H1 (cell line): Measurements from ENCODE around the gene HTN1. TPM values are rescaled to one million over a fixed set of nuclear protein-coding genes. Genes with fewer than 3 reads are reported as not detected.

Experiments
- CTCF ChIA-PET: fragments of 300-600 bp; sonication (Branson Sonifier 250); formaldehyde crosslinking; loops from one replicate; lab custom pipeline; 2021; ENCODE audit not compliant: partially characterized antibody; lab: Charles Lee
- POLR2A ChIA-PET: fragments of 300-600 bp; sonication (Branson Sonifier 250); formaldehyde crosslinking; loops from one replicate; lab custom pipeline; 2021; ENCODE audit warnings: inconsistent platforms; ENCODE audit not compliant: partially characterized antibody; lab: Charles Lee
- DNase-seq, 2 experiments: peaks; one replicate each; pipeline versions ENCODE4 v3.0.0 to v3.0.0-alpha.2; 2010 to 2022; ENCODE audit warnings: low spot score in 2 of 2, low read depth in 1 of 2, mixed read lengths in 1 of 2
- FAIRE-seq: peaks from 2 replicates; lab custom pipeline; 2011; peaks lifted over from hg19 to GRCh38; lab: Jason Lieb, UNC
- H2AFZ ChIP-seq: 2 replicates; pipeline ENCODE4 v1.8.1; 2012; ENCODE audit warnings: low read length, inconsistent platforms
- H2AK5ac ChIP-seq: 2 replicates; pipeline ENCODE4 v1.6.1; 2013; ENCODE audit warnings: low read depth, low read length
- H2BK120ac ChIP-seq: replicated peaks from 2 replicates; pipeline ENCODE3; 2013; ENCODE audit warnings: low read depth, low read length, inconsistent platforms
- H2BK12ac ChIP-seq: 2 replicates; pipeline ENCODE4 v1.6.1; 2013; ENCODE audit warnings: low read depth, low read length
- H2BK15ac ChIP-seq: 2 replicates; pipeline ENCODE4 v1.6.1; 2013; ENCODE audit warnings: low read length
- H2BK20ac ChIP-seq: 2 replicates; pipeline ENCODE4 v1.6.1; 2013; ENCODE audit warnings: low read length
- H2BK5ac ChIP-seq: 2 replicates; pipeline ENCODE4 v1.6.1; 2013; ENCODE audit warnings: low read depth, low read length
- H3K14ac ChIP-seq: 2 replicates; pipeline ENCODE4 v1.6.1; 2013; ENCODE audit warnings: inconsistent platforms; ENCODE audit not compliant: insufficient read length
- H3K18ac ChIP-seq: 2 replicates; pipeline ENCODE4 v1.6.1; 2013; ENCODE audit warnings: low read length; ENCODE audit errors: extremely low read depth
- H3K23ac ChIP-seq: 2 replicates; pipeline ENCODE4 v1.6.1; 2013; ENCODE audit warnings: inconsistent platforms; ENCODE audit not compliant: insufficient read length
- H3K23me2 ChIP-seq: 2 replicates; pipeline ENCODE4 v1.6.1; 2013; ENCODE audit warnings: low read depth, low read length
- H3K27ac ChIP-seq: 2 replicates; pipeline ENCODE4 v1.6.1; 2011; ENCODE audit warnings: low read depth, low read length, inconsistent platforms
- H3K27me3 ChIP-seq, 4 experiments: replicated peaks in 1 of 4; 1 replicate in 1 of 4; 2 replicates in 3 of 4; pipeline versions ENCODE4 v1.6.1 to v1.8.1; 2011 to 2013; ENCODE audit warnings: low read length in 3 of 4, mild to moderate bottlenecking in 3 of 4, inconsistent platforms in 2 of 4, mixed read lengths in 2 of 4, moderate library complexity in 1 of 4; ENCODE audit not compliant: control insufficient read depth in 3 of 4, insufficient read depth in 3 of 4; ENCODE audit errors: extremely low read depth in 1 of 4
- H3K36me3 ChIP-seq, 4 experiments: 2 replicates each; pipeline versions ENCODE4 v1.6.1 to v1.8.1; 2011 to 2013; ENCODE audit warnings: mild to moderate bottlenecking in 4 of 4, low read length in 3 of 4, moderate library complexity in 2 of 4, control low read depth in 1 of 4, inconsistent platforms in 1 of 4; ENCODE audit not compliant: insufficient read depth in 4 of 4, control insufficient read depth in 2 of 4
- H3K4ac ChIP-seq: replicated peaks from 2 replicates; pipeline ENCODE3; 2013; ENCODE audit warnings: low read length, low read depth, mixed read lengths, inconsistent platforms; ENCODE audit not compliant: insufficient read length
- H3K4me1 ChIP-seq, 4 experiments: replicated peaks in 1 of 4; 1 replicate in 1 of 4; 2 replicates in 3 of 4; pipeline versions ENCODE4 v1.6.1 to v1.8.1; 2011 to 2013; ENCODE audit warnings: low read length in 3 of 4, inconsistent platforms in 2 of 4, mixed read lengths in 1 of 4; ENCODE audit not compliant: insufficient read depth in 4 of 4, control insufficient read depth in 3 of 4
- H3K4me2 ChIP-seq, 2 experiments: 2 replicates each; pipeline versions ENCODE4 v1.6.1 to v1.8.1; 2011 to 2013; ENCODE audit warnings: low read depth in 2 of 2, low read length in 2 of 2, control low read depth in 1 of 2, inconsistent platforms in 1 of 2, mild to moderate bottlenecking in 1 of 2; ENCODE audit not compliant: insufficient read depth in 1 of 2
- H3K4me3 ChIP-seq, 4 experiments: fragments of 200-600, 300-600 bp in 1 of 4; sonication (generic), shearing (Covaris generic), sonication (Bioruptor Twin) in 1 of 4; 2 replicates each; pipeline versions ENCODE4 v1.5.1 to v1.8.1; 2011 to 2016; ENCODE audit warnings: low read length in 4 of 4, low read depth in 3 of 4, control low read depth in 2 of 4, inconsistent platforms in 2 of 4, mild to moderate bottlenecking in 2 of 4, mixed read lengths in 1 of 4, moderate library complexity in 1 of 4; ENCODE audit not compliant: insufficient read depth in 2 of 4; ENCODE audit errors: extremely low read depth in 1 of 4
- H3K56ac ChIP-seq: replicated peaks from 2 replicates; pipeline ENCODE3; 2013; ENCODE audit warnings: low read depth, mild to moderate bottlenecking, mixed read lengths, low read length, inconsistent platforms; ENCODE audit not compliant: insufficient read length
- H3K79me1 ChIP-seq: 2 replicates; pipeline ENCODE4 v1.6.1; 2013; ENCODE audit warnings: low read depth, low read length, control low read depth
- H3K79me2 ChIP-seq, 2 experiments: 2 replicates each; pipeline versions ENCODE4 v1.6.1 to v1.8.1; 2012 to 2013; ENCODE audit warnings: low read length in 2 of 2, mild to moderate bottlenecking in 2 of 2, inconsistent platforms in 1 of 2; ENCODE audit not compliant: insufficient read depth in 2 of 2, control insufficient read depth in 1 of 2
- H3K9ac ChIP-seq, 4 experiments: replicated peaks in 1 of 4; 1 replicate in 1 of 4; 2 replicates in 3 of 4; pipeline versions ENCODE4 v1.6.1 to v1.8.1; 2011 to 2013; ENCODE audit warnings: low read depth in 3 of 4, low read length in 3 of 4, control low read depth in 2 of 4, mild to moderate bottlenecking in 2 of 4, moderate library complexity in 2 of 4, inconsistent platforms in 1 of 4; ENCODE audit errors: extremely low read depth in 1 of 4
- H3K9me3 ChIP-seq, 2 experiments: 2 replicates each; pipeline versions ENCODE4 v1.6.1 to v1.8.1; 2012 to 2013; ENCODE audit warnings: mild to moderate bottlenecking in 2 of 2, moderate library complexity in 2 of 2, control low read depth in 1 of 2, inconsistent platforms in 1 of 2, low read depth in 1 of 2, low read length in 1 of 2, mixed read lengths in 1 of 2; ENCODE audit not compliant: insufficient read depth in 2 of 2
- H4K20me1 ChIP-seq, 2 experiments: replicated peaks in 1 of 2; 2 replicates each; pipeline versions ENCODE3 to v1.8.1; 2011 to 2013; ENCODE audit warnings: inconsistent platforms in 2 of 2, low read length in 2 of 2, mild to moderate bottlenecking in 1 of 2; ENCODE audit not compliant: insufficient read depth in 2 of 2, control insufficient read depth in 1 of 2
- H4K5ac ChIP-seq: 2 replicates; pipeline ENCODE4 v1.6.1; 2013; ENCODE audit warnings: low read length, low read depth, mixed read lengths, inconsistent platforms; ENCODE audit not compliant: insufficient read length
- H4K8ac ChIP-seq: 2 replicates; pipeline ENCODE4 v1.8.0; 2013; ENCODE audit warnings: mild to moderate bottlenecking, moderate library complexity, low read length, inconsistent platforms; ENCODE audit not compliant: insufficient read depth; ENCODE audit errors: extremely low read depth
- H4K91ac ChIP-seq: replicated peaks from 2 replicates; pipeline ENCODE3; 2013; ENCODE audit warnings: low read length, mixed read lengths, inconsistent platforms; ENCODE audit not compliant: insufficient read length
- CEBPB ChIP-seq: IDR thresholded peaks from 2 replicates; pipeline ENCODE4 v1.6.1; 2012; ENCODE audit warnings: low read depth, low read length
- CHD1 ChIP-seq: IDR thresholded peaks from 2 replicates; pipeline ENCODE4 v1.6.1; 2012; ENCODE audit warnings: low read depth, low read length, improper control_type of control experiment
- EZH2 ChIP-seq: fragments of 200-600 bp; sonication (generic); IDR thresholded peaks from 2 replicates; pipeline ENCODE4 v1.7.1; 2012; ENCODE audit warnings: low read depth, mild to moderate bottlenecking, moderate library complexity, low read length, inconsistent platforms; ENCODE audit not compliant: severe bottlenecking
- JUND ChIP-seq: IDR thresholded peaks from 2 replicates; pipeline ENCODE4 v1.6.1; 2011; ENCODE audit warnings: mild to moderate bottlenecking, improper control_type of control experiment, low read length
- POLR2A ChIP-seq, 2 experiments: IDR thresholded peaks; 1 replicate in 1 of 2; 2 replicates in 1 of 2; pipeline ENCODE4 v1.6.1; 2011; ENCODE audit warnings: low read depth in 2 of 2, low read length in 2 of 2, mild to moderate bottlenecking in 2 of 2; ENCODE audit errors: control extremely low read depth in 1 of 2
- RAD21 ChIP-seq, 2 experiments: IDR thresholded peaks in 1 of 2; conservative IDR thresholded peaks in 1 of 2; 2 replicates each; pipeline ENCODE4 v1.6.1; 2011; ENCODE audit warnings: low read depth in 2 of 2, low read length in 2 of 2, improper control_type of control experiment in 1 of 2, inconsistent platforms in 1 of 2, mild to moderate bottlenecking in 1 of 2, moderate library complexity in 1 of 2
- SIRT6 ChIP-seq: IDR thresholded peaks from one replicate; pipeline ENCODE4 v1.7.1; 2012; ENCODE audit warnings: low read length, inconsistent platforms
- SP1 ChIP-seq: IDR thresholded peaks from 2 replicates; pipeline ENCODE4 v1.6.1; 2011; ENCODE audit warnings: low read depth, low read length
- SP4 ChIP-seq: IDR thresholded peaks from 2 replicates; pipeline ENCODE4 v1.6.1; 2012; ENCODE audit warnings: low read length, inconsistent platforms
- SRF ChIP-seq: IDR thresholded peaks from 2 replicates; pipeline ENCODE4 v1.6.1; 2011; ENCODE audit warnings: mild to moderate bottlenecking, low read depth, low read length, moderate library complexity
- SUZ12 ChIP-seq: fragments of 200-600 bp; sonication (generic); IDR thresholded peaks from 2 replicates; pipeline ENCODE4 v1.6.1; 2012; ENCODE audit warnings: mild to moderate bottlenecking, inconsistent platforms, low read length, moderate library complexity, mixed read lengths
- polyA plus RNA-seq, 7 experiments: library from polyadenylated mRNA; depleted of rRNA in 3 of 7; stranded (reverse) in 5 of 7; unstranded in 2 of 7; fragments of >200 nt in 5 of 7; fragments of 200-250 nt in 2 of 7; gene quantifications; 1 replicate in 5 of 7; 2 replicates in 1 of 7; 4 replicates in 1 of 7; pipeline versions ENCODE4 v1.2.1 to v1.2.3, GENCODE V29; 2011 to 2013; ENCODE audit warnings: missing spikeins in 2 of 7, mixed read lengths in 2 of 7
- total RNA-seq: library from RNA; stranded (reverse); fragmentation: NEBNext Ultra II Directional; extraction: Animal tissue kit (Norgen Biotek cat#: 25700); gene quantifications from 2 replicates; pipeline ENCODE4 v1.2.1, GENCODE V29; 2021
- TF ChIP-seq, protein P1 (sequence below), 3 experiments: IDR thresholded peaks; 1 replicate in 2 of 3; 2 replicates in 1 of 3; pipeline versions ENCODE4 v1.5.1 to v1.6.1; 2011; ENCODE audit warnings: low read length in 3 of 3, mild to moderate bottlenecking in 3 of 3, inconsistent platforms in 2 of 3, low read depth in 1 of 3, moderate library complexity in 1 of 3; ENCODE audit not compliant: insufficient read depth in 1 of 3; ENCODE audit errors: control extremely low read depth in 1 of 3

The HTN1 gene
- total and polyA plus RNA-seq, 2 of the 8 experiments (the other 6 are each of a cell fraction or from before 2014, with no cell fraction given) = not detected

DNA sequence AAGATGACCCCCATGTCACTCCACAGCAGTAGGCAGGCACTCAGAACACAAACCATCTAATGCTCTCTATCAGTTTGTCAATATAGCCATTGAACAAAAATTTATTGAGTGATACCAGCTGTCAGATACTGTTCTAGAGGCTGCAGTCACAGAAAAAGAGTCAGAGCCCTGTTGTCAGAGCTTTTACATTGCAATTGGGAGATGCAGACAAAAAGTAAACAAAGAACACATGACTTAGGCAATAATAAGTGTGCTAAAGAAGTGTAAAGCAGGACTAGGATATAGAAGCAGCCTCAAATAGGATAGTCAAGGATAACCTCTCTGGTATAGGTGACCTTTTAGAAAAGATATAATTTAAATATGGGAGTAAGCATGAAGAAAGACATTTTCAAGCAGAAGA, 8.9 kb downstream of the HTN1 start:
- Histone ChIP-seq H3K4me3 (no peak overlapping the region), H3K4me2 (no peak overlapping the region), H2BK20ac (no peak overlapping the region), H2AFZ (no peak overlapping the region), H3K56ac (no peak overlapping the region), H2BK12ac (no peak overlapping the region), H3K4ac (no peak overlapping the region), H3K36me3 (no peaks in the 10 kb centered on the region), H4K8ac (no peak overlapping the region), H3K79me1 (no peaks in the 10 kb centered on the region), H3K9me3 (peaks cover 0 to 2% of the 10 kb centered on the region in 2 experiments; a peak in 1 of 4 replicates), H3K27me3 (no peaks in the 10 kb centered on the region), H3K79me2 (no peaks in the 10 kb centered on the region), H4K20me1 (no peaks in the 10 kb centered on the region), H3K23ac (no peak overlapping the region), H3K18ac (no peak overlapping the region), H4K5ac (no peak overlapping the region), H3K9ac (no peak overlapping the region), H4K91ac (no peak overlapping the region), H2BK120ac (no peak overlapping the region), H2AK5ac (no peak overlapping the region), H3K27ac (no peak overlapping the region), H3K14ac (no peak overlapping the region), H2BK5ac (no peak overlapping the region), H3K4me1 (peaks cover 0 to 3% (median 0%) of the 10 kb centered on the region in 4 experiments; a peak in 1 of 7 replicates), H3K23me2 (peaks cover 2% of the 10 kb centered on the region; the same call in 1 of the 2 replicates), H2BK15ac (no peak overlapping the region)
- no peak for FAIRE-seq
- POLR2A ChIA-PET = no interaction called here
- CTCF ChIA-PET = no interaction called here
- no peak for DNase-seq
- TF ChIP-seq POLR2A (IDR thresholded peaks at IDR 0.05; ENCODE audit: control extremely low read depth in 1 of 2, low read depth in 2 of 2, low read length in 2 of 2) = no peak
- no peak for TF ChIP-seq SUZ12
- no peak for TF ChIP-seq RAD21 (IDR thresholded peaks at IDR 0.05 in 1 of 2, conservative IDR thresholded peaks at IDR 0.05 in 1 of 2; ENCODE audit: low read depth in 2 of 2, low read length in 2 of 2)
- TF ChIP-seq JUND = no peak
- no peak for TF ChIP-seq SP1
- TF ChIP-seq SRF = no peak
- TF ChIP-seq SP4 = no peak
- TF ChIP-seq CHD1 = no peak
- TF ChIP-seq EZH2 = no peak
- TF ChIP-seq, protein P1, sequence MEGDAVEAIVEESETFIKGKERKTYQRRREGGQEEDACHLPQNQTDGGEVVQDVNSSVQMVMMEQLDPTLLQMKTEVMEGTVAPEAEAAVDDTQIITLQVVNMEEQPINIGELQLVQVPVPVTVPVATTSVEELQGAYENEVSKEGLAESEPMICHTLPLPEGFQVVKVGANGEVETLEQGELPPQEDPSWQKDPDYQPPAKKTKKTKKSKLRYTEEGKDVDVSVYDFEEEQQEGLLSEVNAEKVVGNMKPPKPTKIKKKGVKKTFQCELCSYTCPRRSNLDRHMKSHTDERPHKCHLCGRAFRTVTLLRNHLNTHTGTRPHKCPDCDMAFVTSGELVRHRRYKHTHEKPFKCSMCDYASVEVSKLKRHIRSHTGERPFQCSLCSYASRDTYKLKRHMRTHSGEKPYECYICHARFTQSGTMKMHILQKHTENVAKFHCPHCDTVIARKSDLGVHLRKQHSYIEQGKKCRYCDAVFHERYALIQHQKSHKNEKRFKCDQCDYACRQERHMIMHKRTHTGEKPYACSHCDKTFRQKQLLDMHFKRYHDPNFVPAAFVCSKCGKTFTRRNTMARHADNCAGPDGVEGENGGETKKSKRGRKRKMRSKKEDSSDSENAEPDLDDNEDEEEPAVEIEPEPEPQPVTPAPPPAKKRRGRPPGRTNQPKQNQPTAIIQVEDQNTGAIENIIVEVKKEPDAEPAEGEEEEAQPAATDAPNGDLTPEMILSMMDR (IDR thresholded peaks at IDR 0.05; ENCODE audit: control extremely low read depth in 1 of 3, insufficient read depth in 1 of 3, low read depth in 1 of 3, low read length in 3 of 3) = no peak
- no peak for TF ChIP-seq SIRT6
- TF ChIP-seq CEBPB = no peak
